ENCODE data around the gene SLC4A1.

- TF ChIP-seq CTCF (IDR thresholded peaks at IDR 0.05), result no peak
- TF ChIP-seq EP300 (IDR thresholded peaks at IDR 0.05), result no peak
- TF ChIP-seq POLR2AphosphoS5 (IDR thresholded peaks at IDR 0.05), result no peak
- no peak for TF ChIP-seq POLR2A (IDR thresholded peaks at IDR 0.05)
Observed at GRCh38 chr17:44229090-44229489, 38.8 kb downstream of the SLC4A1 start.
